Gastroesophageal sphincter (tissue), 3 donors: Measurements from ENCODE around the gene WAPL.

Experiments
- EP300 ChIP-seq: sonication (generic); formaldehyde crosslinking; IDR thresholded peaks from one replicate; pipeline ENCODE4 v1.6.1; 2017; ENCODE audit warnings: antibody characterized with exemption, mild to moderate bottlenecking
- POLR2A ChIP-seq, 2 donors: fragments of 450-650 bp; IDR thresholded peaks; one replicate each; pipeline ENCODE4 v1.6.1; 2017; ENCODE audit warnings: antibody characterized with exemption in 2 of 2, mild to moderate bottlenecking in 2 of 2, moderate library complexity in 1 of 2
- POLR2AphosphoS5 ChIP-seq: sonication (generic); formaldehyde crosslinking; IDR thresholded peaks from one replicate; pipeline ENCODE4 v1.6.1; 2017; ENCODE audit warnings: antibody characterized with exemption
- TF ChIP-seq, protein P1 (sequence below), 4 experiments: fragments of 200-600 bp in 2 of 4; fragments of 450-650 bp in 2 of 4; sonication (generic) in 1 of 4; IDR thresholded peaks; one replicate each; pipeline ENCODE4 v1.5.1; 2017 to 2019; ENCODE audit warnings: antibody characterized with exemption in 4 of 4, mild to moderate bottlenecking in 2 of 4, moderate library complexity in 2 of 4

DNA sequence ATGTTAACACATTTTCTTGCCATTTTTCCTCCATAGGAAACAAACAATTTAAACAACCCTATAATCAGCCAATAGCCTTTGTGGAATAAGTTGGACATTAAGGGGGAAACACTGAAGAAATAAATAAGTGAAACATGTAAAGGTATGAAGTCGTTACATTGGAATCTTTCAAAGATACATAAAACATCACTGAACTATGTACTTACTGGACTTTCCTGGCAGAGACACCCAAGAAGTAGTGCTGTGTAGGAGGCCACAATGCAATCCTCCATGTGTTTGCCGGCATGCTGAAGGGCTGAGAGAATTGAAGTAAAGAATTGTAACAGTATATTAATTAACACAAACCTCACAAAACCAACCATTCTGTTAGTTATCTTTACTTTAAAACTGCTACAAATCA is 78.5 kb downstream of the WAPL start:
- TF ChIP-seq POLR2AphosphoS5 (no peak), EP300 (no peak), POLR2A (IDR thresholded peaks at IDR 0.05) (no peak)
- TF ChIP-seq, protein P1, sequence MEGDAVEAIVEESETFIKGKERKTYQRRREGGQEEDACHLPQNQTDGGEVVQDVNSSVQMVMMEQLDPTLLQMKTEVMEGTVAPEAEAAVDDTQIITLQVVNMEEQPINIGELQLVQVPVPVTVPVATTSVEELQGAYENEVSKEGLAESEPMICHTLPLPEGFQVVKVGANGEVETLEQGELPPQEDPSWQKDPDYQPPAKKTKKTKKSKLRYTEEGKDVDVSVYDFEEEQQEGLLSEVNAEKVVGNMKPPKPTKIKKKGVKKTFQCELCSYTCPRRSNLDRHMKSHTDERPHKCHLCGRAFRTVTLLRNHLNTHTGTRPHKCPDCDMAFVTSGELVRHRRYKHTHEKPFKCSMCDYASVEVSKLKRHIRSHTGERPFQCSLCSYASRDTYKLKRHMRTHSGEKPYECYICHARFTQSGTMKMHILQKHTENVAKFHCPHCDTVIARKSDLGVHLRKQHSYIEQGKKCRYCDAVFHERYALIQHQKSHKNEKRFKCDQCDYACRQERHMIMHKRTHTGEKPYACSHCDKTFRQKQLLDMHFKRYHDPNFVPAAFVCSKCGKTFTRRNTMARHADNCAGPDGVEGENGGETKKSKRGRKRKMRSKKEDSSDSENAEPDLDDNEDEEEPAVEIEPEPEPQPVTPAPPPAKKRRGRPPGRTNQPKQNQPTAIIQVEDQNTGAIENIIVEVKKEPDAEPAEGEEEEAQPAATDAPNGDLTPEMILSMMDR (IDR thresholded peaks at IDR 0.05) = no peak
